T-helper 1 cell treated with Interleukin-12 subunit alpha and Interleukin-12 subunit beta and Interleukin-4 antibody, amounts not matched to agents 30 ng/mL and 1 ng/mL, for 36 hours (primary cell): ENCODE data around the gene SNTB2. TPM values are rescaled to one million over a fixed set of nuclear protein-coding genes. Genes with fewer than 3 reads are reported as not detected.
"Not testable (repeated sequence)": the region's sequence is repeated elsewhere in the genome, so short reads cannot be mapped to it uniquely, and the experiment has no call there.

Experiments used
- intact Hi-C: fragments of 100-400 bp; cut with micrococcal nuclease; formaldehyde crosslinking; loops from one replicate; pipeline ENCODE4 v1.15.1; 2024
- total RNA-seq: library from RNA; stranded (reverse); gene quantifications from 2 replicates; pipeline ENCODE4 v1.2.3, GENCODE V29; 2022

The SNTB2 gene
- total RNA-seq, 1 donor from 2014 or later = 19.3 TPM

GRCh38 chr16:69283851-69284250 lies 96.9 kb downstream of the SNTB2 start:
- intact Hi-C loops = no loop called here

DNA sequence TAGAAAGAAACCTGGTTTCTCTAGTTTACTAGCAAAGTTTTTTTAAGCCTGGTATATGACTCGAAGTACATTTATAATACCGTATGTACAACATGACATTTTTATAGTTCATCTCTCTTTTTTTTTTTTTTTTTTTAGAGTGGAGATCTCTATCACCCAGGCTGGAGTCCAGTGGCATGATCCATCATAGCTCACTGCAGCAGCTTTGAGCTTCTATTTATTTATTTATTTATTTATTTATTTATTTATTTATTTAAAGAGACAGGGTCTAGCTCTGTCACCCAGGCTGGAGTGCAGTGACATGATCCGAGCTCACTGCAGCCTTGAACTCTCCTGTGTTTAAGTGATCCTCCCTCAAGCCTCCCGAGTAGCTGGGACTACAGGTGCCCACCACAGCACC lies 98.3 kb downstream of the SNTB2 start:
- intact Hi-C loops = no loop called here

DNA sequence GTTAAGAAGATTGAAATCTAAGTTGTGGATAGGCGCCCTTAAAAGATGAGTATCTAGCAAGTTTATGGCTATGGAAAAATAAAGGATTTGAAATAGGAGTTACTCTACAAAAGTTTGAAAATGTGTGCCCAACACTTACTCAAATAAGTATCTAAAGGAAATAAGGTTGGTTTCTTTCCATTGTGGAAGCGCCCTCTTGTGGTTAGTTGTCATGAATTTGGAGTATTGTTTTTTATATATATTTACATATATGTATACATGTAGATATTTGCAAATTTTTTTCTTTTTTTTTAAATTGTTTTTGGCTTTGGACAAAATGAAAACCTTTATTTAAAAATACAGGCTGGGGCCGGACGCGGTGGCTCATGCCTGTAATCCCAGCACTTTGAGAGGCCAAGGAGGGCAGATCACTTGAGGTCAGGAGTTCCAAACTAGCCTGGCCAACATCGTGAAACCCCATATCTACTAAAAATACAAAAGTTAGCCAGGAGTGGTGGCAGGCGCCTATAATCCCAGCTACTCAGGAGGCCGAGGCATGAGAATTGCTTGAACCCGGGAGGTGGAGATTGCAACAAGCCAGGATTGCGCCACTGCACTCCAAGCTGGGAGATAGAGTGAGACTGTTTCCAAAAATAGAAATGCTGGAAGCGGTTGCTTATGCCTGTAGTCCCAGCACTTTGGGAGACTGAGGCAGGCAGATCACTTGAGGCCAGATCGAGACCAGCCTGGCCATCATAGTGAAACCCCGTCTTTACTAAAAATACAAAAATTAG lies 100.2 kb downstream of the SNTB2 start:
- intact Hi-C loops = loop anchor here (1.0 kb wide), 6 partner anchors 99 to 757 kb away; partner anchors contain the start of gene TANGO6

DNA sequence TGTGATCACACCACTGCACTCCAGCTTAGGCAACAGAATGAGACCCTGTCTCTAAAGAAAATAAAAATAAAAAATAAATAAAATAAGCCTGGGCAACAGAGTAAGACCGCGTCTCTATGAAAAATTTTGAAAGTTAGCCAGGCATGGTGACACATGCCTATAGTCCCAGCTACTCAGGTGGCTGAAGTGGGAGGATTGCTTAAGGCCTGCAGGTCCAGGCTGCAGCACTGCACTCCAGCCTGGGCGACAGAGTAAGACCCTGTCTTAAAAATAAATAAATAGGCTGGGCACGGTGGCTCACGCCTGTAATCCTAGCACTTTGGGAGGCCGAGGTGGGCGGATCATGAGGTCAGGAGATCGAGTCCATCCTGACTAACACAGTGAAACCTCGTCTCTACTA lies 104.7 kb downstream of the SNTB2 start:
- intact Hi-C loops = not testable (repeated sequence)

DNA sequence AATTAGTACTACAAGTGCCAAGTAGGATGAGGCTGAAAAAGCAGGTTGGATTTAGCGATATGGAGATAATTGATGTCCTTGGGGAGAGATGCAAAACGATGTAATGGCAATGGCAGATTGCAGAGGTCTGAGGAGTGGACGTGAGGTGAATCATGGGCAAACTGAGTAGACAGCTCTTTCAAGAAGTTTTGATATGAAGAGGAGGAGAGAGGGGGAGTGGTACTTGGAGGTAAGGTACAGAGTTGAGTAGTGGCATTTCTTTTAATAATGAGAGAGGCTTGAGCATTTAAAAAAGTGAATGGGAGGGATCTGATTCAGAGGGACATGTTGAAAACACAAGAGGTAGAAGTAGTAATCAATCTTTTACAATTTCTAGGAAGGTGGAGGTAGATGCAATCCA lies 106.4 kb downstream of the SNTB2 start:
- intact Hi-C loops = no loop called here

- intact Hi-C loops = no loop called here
Measured at GRCh38 chr16:69294051-69294450, 107.1 kb downstream of the SNTB2 start.

DNA sequence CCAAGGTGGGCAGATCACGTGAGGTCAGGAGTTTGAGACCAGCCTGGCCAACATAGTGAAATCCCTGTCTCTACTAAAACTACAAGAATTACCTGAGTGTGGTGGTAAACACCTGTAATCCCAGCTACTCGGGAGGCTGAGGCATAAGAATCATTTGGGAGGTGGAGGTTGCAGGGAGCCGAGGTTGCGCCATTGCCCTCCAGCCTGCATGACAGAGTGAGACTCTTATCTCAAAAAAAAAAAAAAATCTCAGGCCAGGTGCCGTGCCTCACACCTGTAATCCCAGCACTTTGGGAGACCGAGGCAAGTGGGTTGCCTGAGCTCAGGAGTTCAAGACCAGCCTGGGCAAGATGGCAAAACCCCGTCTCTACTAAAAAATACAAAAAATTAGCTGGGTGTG lies 109.8 kb downstream of the SNTB2 start:
- intact Hi-C loops = not testable (repeated sequence)

DNA sequence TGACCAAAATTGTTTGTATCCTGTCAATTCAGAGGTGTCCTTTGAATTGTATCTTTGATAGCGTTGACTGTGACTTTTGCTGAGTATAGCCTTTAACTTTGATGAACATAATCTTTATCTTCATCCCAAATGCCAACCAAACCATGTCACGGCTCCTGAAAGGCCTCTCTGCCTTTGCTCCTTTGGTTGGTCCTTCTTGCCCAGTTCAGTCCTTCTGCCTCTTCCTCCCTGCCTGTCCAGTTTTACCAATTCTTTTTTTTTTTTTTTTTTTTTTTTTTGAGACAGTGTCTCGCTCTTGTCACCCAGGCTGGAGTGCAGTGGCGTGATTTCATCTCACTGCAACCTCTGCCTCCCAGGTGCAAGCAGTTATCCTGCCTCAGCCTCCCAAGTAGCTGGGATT lies 111.3 kb downstream of the SNTB2 start:
- intact Hi-C loops = no loop called here

- intact Hi-C loops = no loop called here
Measured at GRCh38 chr16:69301187-69301586, 114.2 kb downstream of the SNTB2 start.

GRCh38 chr16:69301861-69302260 lies 114.9 kb downstream of the SNTB2 start:
- intact Hi-C loops = no loop called here

- intact Hi-C loops = no loop called here
Measured at GRCh38 chr16:69302301-69302700, 115.3 kb downstream of the SNTB2 start.

DNA sequence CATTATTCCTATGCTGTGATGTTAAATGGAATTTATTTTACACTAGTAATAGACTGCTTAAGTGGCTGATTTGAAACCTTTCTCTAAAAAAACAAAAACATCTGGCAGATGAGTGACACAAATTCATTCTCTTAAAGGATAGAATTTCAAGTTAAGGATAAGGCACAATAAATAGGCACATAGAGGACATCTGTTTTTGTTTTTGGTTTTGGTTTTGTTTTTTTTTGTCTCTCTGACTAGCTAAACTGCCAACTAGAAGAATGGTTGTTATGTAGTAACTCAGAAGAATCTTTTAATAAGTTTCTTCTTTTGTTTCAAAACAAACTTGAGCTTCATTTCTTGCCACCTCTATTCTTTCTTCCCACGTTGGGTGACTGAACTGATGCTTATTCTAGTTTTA lies 119.1 kb downstream of the SNTB2 start:
- intact Hi-C loops = no loop called here

DNA sequence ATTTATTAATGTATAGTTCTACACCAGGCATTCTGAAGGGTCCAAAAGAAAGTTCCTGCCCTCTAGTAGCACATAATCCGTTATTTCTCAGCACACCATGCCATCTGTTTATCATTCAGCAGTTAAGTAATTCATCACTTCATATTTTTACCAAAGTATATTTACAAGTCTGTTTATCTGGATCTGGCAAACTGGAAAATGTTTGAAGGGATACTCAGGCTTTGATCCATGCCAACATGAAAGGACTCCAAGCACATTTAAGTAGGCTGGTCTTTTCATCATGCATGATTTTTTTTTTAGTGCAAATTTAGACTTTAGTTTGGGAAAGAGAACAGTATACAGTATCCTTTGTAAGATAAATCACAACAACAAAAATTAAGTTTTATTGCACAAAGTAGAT lies 120.1 kb downstream of the SNTB2 start:
- intact Hi-C loops = no loop called here

GRCh38 chr16:69307856-69308255 lies 120.9 kb downstream of the SNTB2 start:
- intact Hi-C loops = no loop called here

DNA sequence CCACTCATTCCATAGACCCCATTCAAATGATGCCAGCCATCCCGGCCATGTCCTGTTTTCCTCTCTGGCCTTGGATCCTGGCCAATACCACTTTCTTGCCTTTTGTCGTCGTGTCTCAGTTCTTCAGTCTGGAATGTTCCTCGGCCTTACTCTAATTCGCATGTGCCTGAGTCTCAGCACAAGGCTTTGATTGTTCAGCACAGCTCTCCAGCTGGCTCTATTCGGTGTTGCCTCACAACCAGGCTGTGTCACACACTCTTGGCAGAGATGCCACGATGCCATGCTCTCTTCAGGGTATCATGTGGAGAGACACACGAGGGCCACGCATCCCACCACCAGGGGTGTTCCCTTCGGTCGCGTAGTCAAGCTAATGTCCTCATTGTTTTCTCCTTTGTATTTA lies 122.4 kb downstream of the SNTB2 start:
- intact Hi-C loops = no loop called here

DNA sequence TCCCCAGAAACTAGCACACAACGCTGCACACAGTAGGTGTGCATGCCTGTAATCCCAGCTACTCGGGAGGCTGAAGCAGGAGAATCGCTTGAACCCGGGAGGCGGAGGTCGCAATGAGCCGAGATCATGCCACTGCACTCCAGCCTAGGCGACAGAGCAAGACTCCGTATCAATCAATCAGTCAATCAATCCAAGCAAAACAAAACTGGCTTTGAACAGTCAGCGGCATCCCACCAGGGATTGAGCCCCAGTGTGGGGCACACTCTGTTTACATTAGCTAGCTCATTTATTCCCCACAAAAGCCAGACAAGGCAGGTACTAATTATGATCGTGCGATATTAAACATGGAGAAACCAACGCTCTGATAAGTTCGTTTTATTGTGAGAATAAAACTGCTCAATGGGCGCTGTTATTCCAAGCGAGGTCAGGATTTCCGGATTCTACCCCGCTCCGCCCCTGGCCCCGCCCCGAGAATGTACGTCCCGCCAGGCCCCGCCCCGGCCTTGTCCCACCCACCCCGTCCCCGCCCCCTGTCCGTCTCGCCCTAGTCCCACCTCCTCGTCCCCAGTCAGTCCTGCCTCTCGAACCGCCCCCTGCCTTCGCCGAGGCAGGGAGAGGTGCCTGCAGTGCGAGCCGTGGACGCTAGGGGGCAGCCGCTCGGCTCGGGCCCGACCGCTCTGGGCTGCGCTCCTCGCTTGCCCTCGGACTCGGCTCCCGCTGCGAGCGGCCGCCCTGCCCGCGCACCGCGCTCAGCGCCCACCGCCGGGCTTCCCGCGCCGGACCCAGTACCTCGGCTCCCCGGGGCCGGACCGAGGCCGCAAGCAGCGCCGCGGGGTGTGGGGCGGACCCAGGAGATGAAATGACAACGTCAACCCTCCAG lies 123.9 kb downstream of the SNTB2 start, which contains the start of gene VPS4A:
VPS4A (plus strand) TSS at position 698 of the 880 bp plus-strand sequence; CDS start at position 860, 162 bp downstream.
- intact Hi-C loops = loop anchor here (1.0 to 5.0 kb wide), 11 partner anchors 19 to 864 kb away; partner anchors contain the start of genes CYB5B, NOB1, PDF and SMPD3

GRCh38 chr16:69311533-69312387 lies 124.8 kb downstream of the SNTB2 start:
- intact Hi-C loops = loop anchor here (1.0 to 5.0 kb wide), 11 partner anchors 19 to 864 kb away; partner anchors contain the start of genes CYB5B, NOB1, PDF and SMPD3

DNA sequence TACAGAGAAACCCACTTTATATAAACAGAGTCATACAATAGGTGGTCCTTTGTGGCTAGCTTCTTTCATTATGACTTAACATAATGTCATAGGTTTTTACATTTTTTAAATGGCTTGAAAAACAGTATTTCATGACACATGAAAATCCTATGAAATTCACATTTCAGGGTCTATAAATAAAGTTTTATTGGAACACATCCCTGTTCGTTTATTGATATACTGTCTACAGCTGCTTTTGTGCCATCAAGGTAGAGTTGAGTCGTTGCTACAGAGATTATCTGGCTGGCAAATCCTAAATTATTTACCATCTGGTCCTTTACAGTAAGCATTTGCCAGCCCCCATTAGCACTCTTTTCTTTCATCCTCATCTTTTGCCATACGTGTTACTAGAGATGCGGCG lies 126.5 kb downstream of the SNTB2 start:
- intact Hi-C loops = loop anchor here (5.0 kb wide), 1 partner anchor 866 kb away; the partner anchor contains the start of gene SMPD3

- intact Hi-C loops = loop anchor here (5.0 kb wide), 1 partner anchor 867 kb away; the partner anchor contains the start of gene SMPD3
Measured at GRCh38 chr16:69314534-69314933, 127.6 kb downstream of the SNTB2 start.

- intact Hi-C loops = no loop called here
Measured at GRCh38 chr16:69315486-69316311, 128.7 kb downstream of the SNTB2 start.
